Gastrocnemius medialis (tissue), 4 donors: Measurements from ENCODE around the gene TNS3.

Source experiments
- POLR2A ChIP-seq, 2 donors: fragments of 450-650 bp; IDR thresholded peaks; one replicate each; pipeline ENCODE4 v1.6.1; 2017; ENCODE audit warnings: antibody characterized with exemption in 2 of 2, mild to moderate bottlenecking in 2 of 2, moderate library complexity in 2 of 2
- TF ChIP-seq, protein P1 (sequence below), 5 experiments: fragments of 450-650 bp in 3 of 5; fragments of 200-600 bp in 2 of 5; sonication (generic) in 2 of 5; IDR thresholded peaks in 4 of 5; conservative IDR thresholded peaks in 1 of 5; 1 replicate in 4 of 5; 2 replicates in 1 of 5; pipeline ENCODE4 v1.5.1; 2016 to 2019; ENCODE audit warnings: antibody characterized with exemption in 5 of 5, mild to moderate bottlenecking in 3 of 5, moderate library complexity in 3 of 5

DNA sequence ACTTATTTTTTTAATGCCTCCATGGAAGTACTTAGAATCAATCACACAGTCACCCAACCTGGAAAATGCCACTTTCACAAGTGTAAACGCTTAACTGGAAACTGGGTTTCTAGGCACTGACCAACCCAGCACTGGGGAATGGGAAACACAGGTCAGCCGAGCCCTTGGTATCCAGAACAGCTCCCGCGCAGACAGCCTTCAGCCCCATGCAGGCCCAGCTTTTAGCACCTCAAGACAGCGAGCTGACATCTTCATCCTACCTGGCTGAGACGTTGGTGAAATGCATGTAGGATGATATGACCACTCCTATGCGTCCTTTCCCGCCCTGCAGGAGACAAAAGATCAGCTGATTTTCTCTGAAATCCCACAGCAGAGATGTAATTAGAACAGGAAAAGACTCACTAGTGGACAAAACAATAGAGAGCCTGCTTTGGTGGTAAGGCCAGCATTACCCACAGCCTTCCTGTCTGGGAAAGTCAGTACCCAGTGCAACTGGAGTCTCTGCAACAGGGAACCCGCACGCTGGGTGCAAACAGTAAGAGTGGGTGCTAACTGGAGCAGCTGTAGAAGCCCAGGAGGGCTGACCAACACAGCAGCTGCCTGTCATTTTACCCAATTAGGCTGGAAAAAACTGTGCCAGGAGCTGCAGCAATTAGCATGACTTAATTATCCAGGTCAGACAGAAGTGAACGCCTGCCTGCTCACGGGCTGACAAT is 153.7 kb downstream of the TNS3 start:
- TF ChIP-seq, protein P1, sequence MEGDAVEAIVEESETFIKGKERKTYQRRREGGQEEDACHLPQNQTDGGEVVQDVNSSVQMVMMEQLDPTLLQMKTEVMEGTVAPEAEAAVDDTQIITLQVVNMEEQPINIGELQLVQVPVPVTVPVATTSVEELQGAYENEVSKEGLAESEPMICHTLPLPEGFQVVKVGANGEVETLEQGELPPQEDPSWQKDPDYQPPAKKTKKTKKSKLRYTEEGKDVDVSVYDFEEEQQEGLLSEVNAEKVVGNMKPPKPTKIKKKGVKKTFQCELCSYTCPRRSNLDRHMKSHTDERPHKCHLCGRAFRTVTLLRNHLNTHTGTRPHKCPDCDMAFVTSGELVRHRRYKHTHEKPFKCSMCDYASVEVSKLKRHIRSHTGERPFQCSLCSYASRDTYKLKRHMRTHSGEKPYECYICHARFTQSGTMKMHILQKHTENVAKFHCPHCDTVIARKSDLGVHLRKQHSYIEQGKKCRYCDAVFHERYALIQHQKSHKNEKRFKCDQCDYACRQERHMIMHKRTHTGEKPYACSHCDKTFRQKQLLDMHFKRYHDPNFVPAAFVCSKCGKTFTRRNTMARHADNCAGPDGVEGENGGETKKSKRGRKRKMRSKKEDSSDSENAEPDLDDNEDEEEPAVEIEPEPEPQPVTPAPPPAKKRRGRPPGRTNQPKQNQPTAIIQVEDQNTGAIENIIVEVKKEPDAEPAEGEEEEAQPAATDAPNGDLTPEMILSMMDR (IDR thresholded peaks at IDR 0.05 in 4 of 5, conservative IDR thresholded peaks at IDR 0.05 in 1 of 5): no peak
- no peak for TF ChIP-seq POLR2A (IDR thresholded peaks at IDR 0.05)
